BLaER1 treated with 17β-estradiol and CSF1 and Interleukin-3, amounts not matched to agents 10 nM and 100 nM (cell line): ENCODE measurements around the gene IZUMO2.

Experiments
- H3K27ac ChIP-seq, 11 experiments: shearing (Covaris generic); formaldehyde crosslinking; 2 replicates each; pipeline ENCODE4 v1.8.1; 2022
- H3K27me3 ChIP-seq, 11 experiments: shearing (Covaris generic); formaldehyde crosslinking; 2 replicates each; pipeline ENCODE4 v1.8.1; 2022
- H3K36me3 ChIP-seq, 11 experiments: shearing (Covaris generic); formaldehyde crosslinking; 2 replicates each; pipeline ENCODE4 v1.8.1; 2022
- H3K4me1 ChIP-seq, 10 experiments: shearing (Covaris generic); formaldehyde crosslinking; 2 replicates each; pipeline ENCODE4 v1.8.1; 2022
- H3K4me2 ChIP-seq, 11 experiments: shearing (Covaris generic); formaldehyde crosslinking; 2 replicates each; pipeline ENCODE4 v1.8.1; 2022
- H3K4me3 ChIP-seq, 10 experiments: shearing (Covaris generic); formaldehyde crosslinking; 2 replicates each; pipeline ENCODE4 v1.8.1; 2022
- H3K9ac ChIP-seq, 11 experiments: shearing (Covaris generic); formaldehyde crosslinking; 2 replicates each; pipeline ENCODE4 v1.8.1; 2022
- H3K9me3 ChIP-seq, 11 experiments: shearing (Covaris generic); formaldehyde crosslinking; replicated peaks in 1 of 11; 2 replicates each; pipeline ENCODE4 v1.8.1; 2022
- H4K20me1 ChIP-seq, 11 experiments: shearing (Covaris generic); formaldehyde crosslinking; 2 replicates each; pipeline ENCODE4 v1.8.1; 2022
- Cebpa-rat ChIP-seq, 11 experiments: shearing (Covaris generic); IDR thresholded peaks; 2 replicates each; pipeline ENCODE4 v1.8.1; 2022

Gene IZUMO2

GRCh38 chr19:50162988-50163387, at the start of gene IZUMO2:
TSS of gene IZUMO2 (minus strand) at chr19:50163281. CDS start at chr19:50163194, 87 bp downstream.
- H3K9me3 ChIP-seq: peaks cover 0 to 15% (median 8%) of the 10 kb centered on the region in 11 experiments; a peak in 15 of 22 replicates
- no peak for TF ChIP-seq Cebpa-rat (IDR thresholded peaks at IDR 0.05)
- no peaks in the 10 kb centered on the region for H3K36me3 ChIP-seq
- H4K20me1 ChIP-seq: no peaks in the 10 kb centered on the region
- H3K4me2 ChIP-seq: no peak within 1 kb of the TSS
- no peak within 1 kb of the TSS for H3K4me3 ChIP-seq
- H3K4me1 ChIP-seq: no peaks in the 10 kb centered on the region
- H3K27me3 ChIP-seq: no peaks in the 10 kb centered on the region
- H3K27ac ChIP-seq: no peak within 1 kb of the TSS
- H3K9ac ChIP-seq: no peak within 1 kb of the TSS

- peaks cover 18 to 26% (median 23%) of the 10 kb centered on the region in 11 experiments for H3K9me3 ChIP-seq
- H3K27me3 ChIP-seq: 0 out of 22 replicates have a peak, but pooled peaks cover 0 to under 1% (median 0%) of the 10 kb centered on the region in 11 experiments
- H3K9ac ChIP-seq: no peak overlapping the region
- H3K36me3 ChIP-seq: no peaks in the 10 kb centered on the region
- H3K4me2 ChIP-seq: no peak overlapping the region
- H3K4me1 ChIP-seq: peaks cover 0 to 6% (median 0%) of the 10 kb centered on the region in 10 experiments; a peak in 4 of 20 replicates
- no peak overlapping the region for H3K27ac ChIP-seq
- no peaks in the 10 kb centered on the region for H4K20me1 ChIP-seq
- no peak overlapping the region for H3K4me3 ChIP-seq
- no peak for TF ChIP-seq Cebpa-rat (IDR thresholded peaks at IDR 0.05)
These were observed 47.3 kb upstream of the IZUMO2 start for GRCh38 chr19:50210425-50210824.

GRCh38 chr19:50209131-50209530, 46.0 kb upstream of the IZUMO2 start:
- no peak for TF ChIP-seq Cebpa-rat (IDR thresholded peaks at IDR 0.05)
- Histone ChIP-seq H3K9ac (no peak overlapping the region), H3K9me3 (peaks cover 18 to 26% (median 23%) of the 10 kb centered on the region in 11 experiments), H3K4me3 (no peak overlapping the region), H3K4me1 (peaks cover 0 to 6% (median 0%) of the 10 kb centered on the region in 10 experiments; a peak in 4 of 20 replicates), H4K20me1 (no peaks in the 10 kb centered on the region), H3K4me2 (no peak overlapping the region), H3K27ac (no peak overlapping the region), H3K27me3 (peaks cover 0 to 4% (median 0%) of the 10 kb centered on the region in 11 experiments; a peak in 1 of 22 replicates), H3K36me3 (no peaks in the 10 kb centered on the region)

GRCh38 chr19:50207730-50208129, 44.6 kb upstream of the IZUMO2 start:
- Histone ChIP-seq H3K4me3 (no peak overlapping the region), H3K4me2 (no peak overlapping the region), H3K27me3 (peaks cover 0 to 4% (median 0%) of the 10 kb centered on the region in 11 experiments; a peak in 1 of 22 replicates), H3K9me3 (peaks cover 18 to 26% (median 23%) of the 10 kb centered on the region in 11 experiments), H4K20me1 (no peaks in the 10 kb centered on the region), H3K36me3 (no peaks in the 10 kb centered on the region), H3K4me1 (peaks cover 0 to 6% (median 0%) of the 10 kb centered on the region in 10 experiments; a peak in 4 of 20 replicates), H3K9ac (no peak overlapping the region), H3K27ac (no peak overlapping the region)
- no peak for TF ChIP-seq Cebpa-rat (IDR thresholded peaks at IDR 0.05)

- Histone ChIP-seq H3K4me1 (peaks cover 0 to 6% (median 0%) of the 10 kb centered on the region in 10 experiments; a peak in 4 of 20 replicates), H3K9me3 (peaks cover 8 to 12% (median 11%) of the 10 kb centered on the region in 11 experiments; a peak in 20 of 22 replicates), H4K20me1 (no peaks in the 10 kb centered on the region), H3K27ac (no peak overlapping the region), H3K36me3 (no peaks in the 10 kb centered on the region), H3K4me2 (no peak overlapping the region), H3K9ac (no peak overlapping the region; a peak in 1 of 22 replicates), H3K4me3 (no peak overlapping the region), H3K27me3 (peaks cover 0 to 4% (median 0%) of the 10 kb centered on the region in 11 experiments; a peak in 1 of 22 replicates)
- TF ChIP-seq Cebpa-rat (IDR thresholded peaks at IDR 0.05): no peak
These were observed 43.1 kb upstream of the IZUMO2 start for GRCh38 chr19:50206191-50206590.

GRCh38 chr19:50205681-50206138, 42.6 kb upstream of the IZUMO2 start:
- H3K27ac ChIP-seq: no peak overlapping the region
- no peaks in the 10 kb centered on the region for H4K20me1 ChIP-seq
- no peak overlapping the region; a peak in 1 of 22 replicates for H3K9ac ChIP-seq
- peaks cover 0 to 6% (median 0%) of the 10 kb centered on the region in 10 experiments; a peak in 4 of 20 replicates for H3K4me1 ChIP-seq
- TF ChIP-seq Cebpa-rat (IDR thresholded peaks at IDR 0.05): no peak
- no peaks in the 10 kb centered on the region for H3K36me3 ChIP-seq
- H3K9me3 ChIP-seq: peaks cover 5 to 8% (median 6%) of the 10 kb centered on the region in 11 experiments; a peak in 19 of 22 replicates
- no peak overlapping the region for H3K4me3 ChIP-seq
- peaks cover 0 to 4% (median 0%) of the 10 kb centered on the region in 11 experiments; a peak in 1 of 22 replicates for H3K27me3 ChIP-seq
- H3K4me2 ChIP-seq: no peak overlapping the region

GRCh38 chr19:50204811-50205675, 42.0 kb upstream of the IZUMO2 start:
- Histone ChIP-seq H3K4me2 (no peak overlapping the region), H3K9me3 (peaks cover 0 to under 1% (median 0%) of the 10 kb centered on the region in 11 experiments; a peak in 4 of 22 replicates), H3K4me3 (no peak overlapping the region), H4K20me1 (no peaks in the 10 kb centered on the region), H3K36me3 (no peaks in the 10 kb centered on the region), H3K27ac (no peak overlapping the region), H3K27me3 (peaks cover 0 to 4% (median 0%) of the 10 kb centered on the region in 11 experiments; a peak in 1 of 22 replicates), H3K9ac (no peak overlapping the region), H3K4me1 (peaks cover 0 to 6% (median 0%) of the 10 kb centered on the region in 10 experiments; a peak in 4 of 20 replicates)
- no peak for TF ChIP-seq Cebpa-rat (IDR thresholded peaks at IDR 0.05)

GRCh38 chr19:50204081-50204428, 41.0 kb upstream of the IZUMO2 start:
- no peak for TF ChIP-seq Cebpa-rat (IDR thresholded peaks at IDR 0.05)
- Histone ChIP-seq H3K4me3 (no peak overlapping the region), H3K27ac (no peak overlapping the region), H3K27me3 (peaks cover 0 to 4% (median 0%) of the 10 kb centered on the region in 11 experiments; a peak in 1 of 22 replicates), H3K9ac (no peak overlapping the region), H3K4me1 (peaks cover 4 to 10% (median 6%) of the 10 kb centered on the region in 10 experiments), H3K36me3 (no peaks in the 10 kb centered on the region), H4K20me1 (no peaks in the 10 kb centered on the region), H3K4me2 (no peak overlapping the region), H3K9me3 (no peaks in the 10 kb centered on the region)
